H9 (cell line): ENCODE data around the gene ONECUT3. TPM values are rescaled to one million over a fixed set of nuclear protein-coding genes. Genes with fewer than 3 reads are reported as not detected.

ENCODE experiments used
- DNase-seq: peaks from one replicate; pipeline ENCODE4 v3.0.0-alpha.2; 2017
- H2AFZ ChIP-seq: one replicate; pipeline ENCODE4 v1.6.1; 2013; ENCODE audit warnings: mild to moderate bottlenecking, low read length, control low read depth, moderate library complexity
- H2AK5ac ChIP-seq: 2 replicates; pipeline ENCODE4 v1.6.1; 2013; ENCODE audit warnings: low read length, control low read depth, mixed read lengths; ENCODE audit not compliant: insufficient read length
- H2BK120ac ChIP-seq: one replicate; pipeline ENCODE4 v1.6.1; 2013; ENCODE audit warnings: low read depth, mild to moderate bottlenecking, low read length, control low read depth, inconsistent platforms; ENCODE audit not compliant: poor library complexity, severe bottlenecking
- H2BK12ac ChIP-seq: 2 replicates; pipeline ENCODE4 v1.6.1; 2013; ENCODE audit warnings: low read length, control low read depth, mixed read lengths, low read depth; ENCODE audit not compliant: insufficient read length
- H2BK15ac ChIP-seq: 2 replicates; pipeline ENCODE4 v1.6.1; 2013; ENCODE audit warnings: low read depth, low read length, control low read depth
- H2BK20ac ChIP-seq: one replicate; pipeline ENCODE4 v1.6.1; 2013; ENCODE audit warnings: low read depth, mild to moderate bottlenecking, low read length, control low read depth, inconsistent platforms; ENCODE audit not compliant: poor library complexity, severe bottlenecking
- H2BK5ac ChIP-seq: 2 replicates; pipeline ENCODE4 v1.6.1; 2013; ENCODE audit warnings: low read length, control low read depth, mixed read lengths; ENCODE audit not compliant: insufficient read length
- H3K14ac ChIP-seq: 2 replicates; pipeline ENCODE4 v1.6.1; 2013; ENCODE audit warnings: low read length, control low read depth; ENCODE audit not compliant: insufficient read depth
- H3K18ac ChIP-seq: 2 replicates; pipeline ENCODE4 v1.6.1; 2013; ENCODE audit warnings: low read depth, mild to moderate bottlenecking, mixed read lengths, low read length, control low read depth; ENCODE audit not compliant: insufficient read length
- H3K23ac ChIP-seq: 2 replicates; pipeline ENCODE4 v1.6.1; 2013; ENCODE audit warnings: low read length, control low read depth, mixed read lengths, low read depth; ENCODE audit not compliant: insufficient read length
- H3K23me2 ChIP-seq: 2 replicates; pipeline ENCODE4 v1.6.1; 2013; ENCODE audit warnings: low read depth, mild to moderate bottlenecking, mixed read lengths, low read length, control low read depth; ENCODE audit not compliant: insufficient read length, poor library complexity, severe bottlenecking
- H3K27ac ChIP-seq: 2 replicates; pipeline ENCODE4 v1.5.1; 2013; ENCODE audit warnings: low read length, control low read depth, mixed read lengths, low read depth; ENCODE audit not compliant: insufficient read length
- H3K27me3 ChIP-seq: 2 replicates; pipeline ENCODE4 v1.6.1; 2013; ENCODE audit warnings: low read length, control low read depth, inconsistent platforms; ENCODE audit not compliant: insufficient read depth
- H3K4ac ChIP-seq: 2 replicates; pipeline ENCODE4 v1.6.1; 2013; ENCODE audit warnings: low read depth, mild to moderate bottlenecking, control low read depth, inconsistent platforms, low read length, moderate library complexity
- H3K4me1 ChIP-seq: 2 replicates; pipeline ENCODE4 v1.6.1; 2013; ENCODE audit warnings: low read length, control low read depth, inconsistent platforms; ENCODE audit not compliant: insufficient read depth
- H3K4me2 ChIP-seq: 2 replicates; pipeline ENCODE4 v1.6.1; 2013; ENCODE audit warnings: low read length, control low read depth, mixed read lengths; ENCODE audit not compliant: insufficient read length, insufficient read depth
- H3K56ac ChIP-seq: 2 replicates; pipeline ENCODE4 v1.6.1; 2013; ENCODE audit warnings: low read depth, mild to moderate bottlenecking, mixed read lengths, low read length, control low read depth; ENCODE audit not compliant: insufficient read length
- H3K79me1 ChIP-seq: 2 replicates; pipeline ENCODE4 v1.6.1; 2013; ENCODE audit warnings: low read depth, mild to moderate bottlenecking, moderate library complexity, low read length, control low read depth, inconsistent platforms; ENCODE audit not compliant: insufficient read depth, poor library complexity, severe bottlenecking
- H3K79me2 ChIP-seq: 2 replicates; pipeline ENCODE4 v1.6.1; 2013; ENCODE audit warnings: low read length, control low read depth, inconsistent platforms; ENCODE audit not compliant: insufficient read depth
- H3K9ac ChIP-seq: 2 replicates; pipeline ENCODE4 v1.6.1; 2013; ENCODE audit warnings: low read length, control low read depth, mixed read lengths; ENCODE audit not compliant: insufficient read length; ENCODE audit errors: extremely low read depth
- H3K9me3 ChIP-seq: one replicate; pipeline ENCODE4 v1.6.1; 2013; ENCODE audit warnings: low read depth, low read length, inconsistent platforms; ENCODE audit not compliant: control insufficient read depth
- H3T11ph ChIP-seq: one replicate; pipeline ENCODE4 v1.6.1; 2013; ENCODE audit warnings: mild to moderate bottlenecking, low read length, control low read depth, inconsistent platforms
- H4K20me1 ChIP-seq: one replicate; pipeline ENCODE4 v1.6.1; 2013; ENCODE audit not compliant: control insufficient read depth, insufficient read length, insufficient read depth
- H4K5ac ChIP-seq: 2 replicates; pipeline ENCODE4 v1.6.1; 2013; ENCODE audit warnings: low read depth, mild to moderate bottlenecking, mixed read lengths, low read length, control low read depth; ENCODE audit not compliant: insufficient read length
- H4K8ac ChIP-seq: replicated peaks from 2 replicates; pipeline ENCODE4 v1.6.1; 2013; ENCODE audit warnings: low read length, control low read depth, mixed read lengths, low read depth; ENCODE audit not compliant: insufficient read length
- H4K91ac ChIP-seq: 2 replicates; pipeline ENCODE4 v1.6.1; 2013; ENCODE audit warnings: low read depth, mild to moderate bottlenecking, moderate library complexity, mixed read lengths, low read length, control low read depth; ENCODE audit not compliant: insufficient read length
- H3K27ac Mint-ChIP-seq, 3 experiments: 2 replicates in 2 of 3; 3 replicates in 1 of 3; pipeline ENCODE4 v1.8.0; 2020 to 2021; ENCODE audit warnings: mixed read lengths in 3 of 3, mild to moderate bottlenecking in 1 of 3, moderate library complexity in 1 of 3
- H3K27me3 Mint-ChIP-seq: 2 replicates; pipeline ENCODE4 v1.8.0; 2021; ENCODE audit warnings: low read depth, mild to moderate bottlenecking, moderate library complexity, mixed read lengths
- H3K36me3 Mint-ChIP-seq, 3 experiments: 2 replicates in 2 of 3; 3 replicates in 1 of 3; pipeline ENCODE4 v1.8.0; 2020 to 2021; ENCODE audit warnings: low read depth in 3 of 3, mixed read lengths in 3 of 3; ENCODE audit not compliant: insufficient read depth in 1 of 3
- H3K4me1 Mint-ChIP-seq, 2 experiments: 2 replicates each; pipeline ENCODE4 v1.8.0; 2020; ENCODE audit warnings: mixed read lengths in 2 of 2
- H3K4me3 Mint-ChIP-seq, 2 experiments: 2 replicates in 1 of 2; 3 replicates in 1 of 2; pipeline ENCODE4 v1.8.0; 2020 to 2021; ENCODE audit warnings: mild to moderate bottlenecking in 2 of 2, mixed read lengths in 2 of 2, moderate library complexity in 1 of 2
- H3K9me3 Mint-ChIP-seq, 2 experiments: 2 replicates in 1 of 2; 3 replicates in 1 of 2; pipeline ENCODE4 v1.8.0; 2020; ENCODE audit warnings: mild to moderate bottlenecking in 2 of 2, mixed read lengths in 2 of 2, moderate library complexity in 1 of 2
- CTCF ChIP-seq: fragments of 200-600 bp; sonication (generic); conservative IDR thresholded peaks from 3 replicates; pipeline ENCODE4 v1.8.0; 2021; ENCODE audit warnings: antibody characterized with exemption, mild to moderate bottlenecking
- WGBS: extraction: QIAGEN DNeasy Blood & Tissue Kit; methylation state at CpG from one replicate; pipeline ENCODE4 v1.1.7; 2013; ENCODE audit warnings: missing lambda C conversion rate, low lambda C conversion rate, mixed read lengths; ENCODE audit not compliant: insufficient read length; ENCODE audit errors: extremely low coverage; 5-methylcytosine and 5-hydroxymethylcytosine counted together
- total RNA-seq: library from RNA; stranded (reverse); gene quantifications from 2 replicates; pipeline ENCODE4 v1.2.1, GENCODE V29; 2021

Gene ONECUT3
- total RNA-seq, 1 experiment from 2014 or later: 0.04 TPM

GRCh38 chr19:1748873-1749341 is 4.4 kb upstream of the ONECUT3 start:
- no peak overlapping the region for H3K18ac ChIP-seq
- TF ChIP-seq CTCF: no peak
- H3K79me2 ChIP-seq: no peaks in the 10 kb centered on the region
- no peaks in the 10 kb centered on the region; a peak in 2 of 5 replicates for H3K9me3 Mint-ChIP-seq
- H3K23ac ChIP-seq: no peak overlapping the region
- peaks cover 90% of the 10 kb centered on the region for H3K27me3 Mint-ChIP-seq
- DNase-seq: no peak
- H4K91ac ChIP-seq: no peak overlapping the region
- no peak overlapping the region for H3T11ph ChIP-seq
- peaks cover 9 to 21% of the 10 kb centered on the region in 2 experiments for H3K4me1 Mint-ChIP-seq
- H4K8ac ChIP-seq: no peak overlapping the region
- H4K20me1 ChIP-seq: no peaks in the 10 kb centered on the region
- no peak overlapping the region; the same call in 1 of the 2 replicates for H3K14ac ChIP-seq
- no peak overlapping the region for H3K9ac ChIP-seq
- no peak overlapping the region for H4K5ac ChIP-seq
- H3K23me2 ChIP-seq: peaks cover 22% of the 10 kb centered on the region
- no peak overlapping the region for H2AFZ ChIP-seq
- H3K27me3 ChIP-seq: peaks cover 77% of the 10 kb centered on the region
- H2BK120ac ChIP-seq: no peak overlapping the region
- no peak overlapping the region for H3K4ac ChIP-seq
- H3K4me2 ChIP-seq: no peak overlapping the region
- H3K4me1 ChIP-seq: no peaks in the 10 kb centered on the region; the same call in 1 of the 2 replicates
- WGBS: no CpG with 5 or more reads among the region's 45 CpGs
- no peak overlapping the region for H2BK12ac ChIP-seq
- H3K4me3 Mint-ChIP-seq: no peak overlapping the region
- H2BK20ac ChIP-seq: no peak overlapping the region
- no peak overlapping the region for H3K27ac Mint-ChIP-seq
- no peak overlapping the region for H2AK5ac ChIP-seq
- no peak overlapping the region for H2BK15ac ChIP-seq
- no peak overlapping the region for H2BK5ac ChIP-seq
- no peaks in the 10 kb centered on the region for H3K9me3 ChIP-seq
- no peaks in the 10 kb centered on the region for H3K36me3 Mint-ChIP-seq
- no peaks in the 10 kb centered on the region for H3K79me1 ChIP-seq
- no peak overlapping the region for H3K27ac ChIP-seq
- no peak overlapping the region for H3K56ac ChIP-seq
